HepG2 (cell line): ENCODE data around the gene BEAN1. TPM values are rescaled to one million over a fixed set of nuclear protein-coding genes. Genes with fewer than 3 reads are reported as not detected.

Source experiments
- AKNA ChIP-seq: sonication (generic); formaldehyde crosslinking; IDR thresholded peaks from 2 replicates; pipeline ENCODE4 v1.4.0; 2020; ENCODE audit warnings: missing genetic modification reagents, borderline replicate concordance
- ATM ChIP-seq: fragments of 450-650 bp; IDR thresholded peaks from 2 replicates; pipeline ENCODE4 v1.7.1; 2017; ENCODE audit warnings: mild to moderate bottlenecking, borderline replicate concordance
- LCORL ChIP-seq, 2 experiments: fragments of 450-650 bp in 1 of 2; sonication (generic) in 1 of 2; formaldehyde crosslinking in 1 of 2; IDR thresholded peaks; 2 replicates each; pipeline versions ENCODE4 v1.5.0 to v1.6.1; 2017 to 2020; ENCODE audit warnings: antibody characterized with exemption in 1 of 2, missing genetic modification reagents in 1 of 2
- MAX ChIP-seq: IDR thresholded peaks from 2 replicates; pipeline ENCODE4 v1.6.1; 2012; ENCODE audit warnings: inconsistent platforms
- SP5 ChIP-seq: IDR thresholded peaks from 2 replicates; pipeline ENCODE4 v1.6.1; 2016; ENCODE audit warnings: low read depth, borderline replicate concordance
- ZFP36L2 ChIP-seq: sonication (generic); formaldehyde crosslinking; IDR thresholded peaks from 2 replicates; pipeline ENCODE4 v1.4.0; 2020; ENCODE audit warnings: missing genetic modification reagents
- ZNF282 ChIP-seq: fragments of 450-650 bp; IDR thresholded peaks from 2 replicates; pipeline ENCODE4 v1.6.1; 2018; ENCODE audit not compliant: partially characterized antibody
- ZNF572 ChIP-seq: sonication (generic); formaldehyde crosslinking; IDR thresholded peaks from 2 replicates; pipeline ENCODE4 v1.5.1; 2020; ENCODE audit warnings: mild to moderate bottlenecking, missing genetic modification reagents
- ZNF646 ChIP-seq: sonication (generic); formaldehyde crosslinking; IDR thresholded peaks from 2 replicates; pipeline ENCODE4 v1.9.0; 2021; ENCODE audit warnings: mild to moderate bottlenecking, missing genetic modification reagents
- ZNF841 ChIP-seq: sonication (generic); formaldehyde crosslinking; IDR thresholded peaks from 2 replicates; pipeline ENCODE4 v1.8.1; 2023; ENCODE audit warnings: missing genetic modification reagents, borderline replicate concordance
- polyA plus RNA-seq, 8 experiments: library from polyadenylated mRNA; depleted of rRNA in 3 of 8; stranded (reverse) in 7 of 8; unstranded in 1 of 8; fragments of >200 nt; fragmentation: Illumina TruSeq in 4 of 8; extraction: Trizol in 4 of 8; gene quantifications; 2 replicates each; pipeline versions ENCODE4 v1.2.1 to v1.2.3, GENCODE V29; 2011 to 2016; ENCODE audit warnings: low read depth in 4 of 8, missing spikeins in 1 of 8, mixed read lengths in 1 of 8; ENCODE audit not compliant: insufficient read depth in 1 of 8
- total RNA-seq, 5 experiments: library from RNA; depleted of rRNA; stranded (reverse); fragments of >200 nt; fragmentation: Illumina TruSeq; extraction: Trizol; gene quantifications; 2 replicates each; pipeline ENCODE4 v1.2.3, GENCODE V29; 2016; ENCODE audit warnings: low read depth in 1 of 5
- TF ChIP-seq, protein P1 (sequence below): sonication (generic); formaldehyde crosslinking; IDR thresholded peaks from 2 replicates; pipeline ENCODE4 v1.9.0; 2022; ENCODE audit warnings: low read depth, missing genetic modification reagents
- TF ChIP-seq, protein P2 (sequence below): IDR thresholded peaks from 2 replicates; pipeline ENCODE4 v1.4.0; 2020; ENCODE audit warnings: mild to moderate bottlenecking, missing genetic modification reagents

BEAN1 gene
- total and polyA plus RNA-seq, 2 of the 13 experiments (the other 11 are each of a cell fraction or from before 2014, with no cell fraction given), result 0.53 to 1.4 TPM

- TF ChIP-seq ZNF282 (no peak), ZNF646 (CRISPR knock-in tag) (no peak), MAX (no peak), ATM (no peak), AKNA (CRISPR knock-in tag) (no peak), ZFP36L2 (CRISPR knock-in tag) (no peak), LCORL (IDR thresholded peaks at IDR 0.05) (no peak), LCORL (CRISPR knock-in tag; IDR thresholded peaks at IDR 0.05) (no peak), ZNF841 (no peak), ZNF572 (CRISPR knock-in tag) (0 out of 2 replicates have a peak, but pooled peaks have one; percentile 18), SP5 (CRISPR knock-in tag) (no peak)
- TF ChIP-seq, protein P1, sequence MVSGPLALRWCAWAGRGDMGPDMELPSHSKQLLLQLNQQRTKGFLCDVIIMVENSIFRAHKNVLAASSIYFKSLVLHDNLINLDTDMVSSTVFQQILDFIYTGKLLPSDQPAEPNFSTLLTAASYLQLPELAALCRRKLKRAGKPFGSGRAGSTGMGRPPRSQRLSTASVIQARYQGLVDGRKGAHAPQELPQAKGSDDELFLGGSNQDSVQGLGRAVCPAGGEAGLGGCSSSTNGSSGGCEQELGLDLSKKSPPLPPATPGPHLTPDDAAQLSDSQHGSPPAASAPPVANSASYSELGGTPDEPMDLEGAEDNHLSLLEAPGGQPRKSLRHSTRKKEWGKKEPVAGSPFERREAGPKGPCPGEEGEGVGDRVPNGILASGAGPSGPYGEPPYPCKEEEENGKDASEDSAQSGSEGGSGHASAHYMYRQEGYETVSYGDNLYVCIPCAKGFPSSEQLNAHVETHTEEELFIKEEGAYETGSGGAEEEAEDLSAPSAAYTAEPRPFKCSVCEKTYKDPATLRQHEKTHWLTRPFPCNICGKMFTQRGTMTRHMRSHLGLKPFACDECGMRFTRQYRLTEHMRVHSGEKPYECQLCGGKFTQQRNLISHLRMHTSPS, result no peak
- TF ChIP-seq, protein P2, sequence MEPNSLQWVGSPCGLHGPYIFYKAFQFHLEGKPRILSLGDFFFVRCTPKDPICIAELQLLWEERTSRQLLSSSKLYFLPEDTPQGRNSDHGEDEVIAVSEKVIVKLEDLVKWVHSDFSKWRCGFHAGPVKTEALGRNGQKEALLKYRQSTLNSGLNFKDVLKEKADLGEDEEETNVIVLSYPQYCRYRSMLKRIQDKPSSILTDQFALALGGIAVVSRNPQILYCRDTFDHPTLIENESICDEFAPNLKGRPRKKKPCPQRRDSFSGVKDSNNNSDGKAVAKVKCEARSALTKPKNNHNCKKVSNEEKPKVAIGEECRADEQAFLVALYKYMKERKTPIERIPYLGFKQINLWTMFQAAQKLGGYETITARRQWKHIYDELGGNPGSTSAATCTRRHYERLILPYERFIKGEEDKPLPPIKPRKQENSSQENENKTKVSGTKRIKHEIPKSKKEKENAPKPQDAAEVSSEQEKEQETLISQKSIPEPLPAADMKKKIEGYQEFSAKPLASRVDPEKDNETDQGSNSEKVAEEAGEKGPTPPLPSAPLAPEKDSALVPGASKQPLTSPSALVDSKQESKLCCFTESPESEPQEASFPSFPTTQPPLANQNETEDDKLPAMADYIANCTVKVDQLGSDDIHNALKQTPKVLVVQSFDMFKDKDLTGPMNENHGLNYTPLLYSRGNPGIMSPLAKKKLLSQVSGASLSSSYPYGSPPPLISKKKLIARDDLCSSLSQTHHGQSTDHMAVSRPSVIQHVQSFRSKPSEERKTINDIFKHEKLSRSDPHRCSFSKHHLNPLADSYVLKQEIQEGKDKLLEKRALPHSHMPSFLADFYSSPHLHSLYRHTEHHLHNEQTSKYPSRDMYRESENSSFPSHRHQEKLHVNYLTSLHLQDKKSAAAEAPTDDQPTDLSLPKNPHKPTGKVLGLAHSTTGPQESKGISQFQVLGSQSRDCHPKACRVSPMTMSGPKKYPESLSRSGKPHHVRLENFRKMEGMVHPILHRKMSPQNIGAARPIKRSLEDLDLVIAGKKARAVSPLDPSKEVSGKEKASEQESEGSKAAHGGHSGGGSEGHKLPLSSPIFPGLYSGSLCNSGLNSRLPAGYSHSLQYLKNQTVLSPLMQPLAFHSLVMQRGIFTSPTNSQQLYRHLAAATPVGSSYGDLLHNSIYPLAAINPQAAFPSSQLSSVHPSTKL, result no peak
These were observed 17.0 kb downstream of the BEAN1 start (continued) for GRCh38 chr16:66444049-66444481.
